Prostate gland (tissue), 2 donors: ENCODE results near the gene ZNF576. TPM values are rescaled to one million over a fixed set of nuclear protein-coding genes. Genes with fewer than 3 reads are reported as not detected.
"Not testable (repeated sequence)": the region's sequence is repeated elsewhere in the genome, so short reads cannot be mapped to it uniquely, and the experiment has no call there.

Experiments used
- DNase-seq: peaks from one replicate; pipeline ENCODE4 v3.0.0-alpha.2; 2019; ENCODE audit warnings: low spot score
- H3K27ac ChIP-seq, 2 donors: fragments of 200-600 bp; sonication (generic); 2 replicates each; pipeline ENCODE4 v1.5.1; 2017 to 2019
- H3K27me3 ChIP-seq: fragments of 200-600 bp; sonication (generic); replicated peaks from 2 replicates; pipeline ENCODE4 v1.5.1; 2019; ENCODE audit not compliant: insufficient read depth
- H3K36me3 ChIP-seq, 2 donors: fragments of 200-600 bp; sonication (generic); 1 replicate in 1 of 2; 2 replicates in 1 of 2; pipeline versions ENCODE4 v1.5.1 to v1.8.1; 2017 to 2019
- H3K4me1 ChIP-seq: fragments of 200-600 bp; sonication (generic); replicated peaks from 2 replicates; pipeline ENCODE4 v1.5.1; 2019
- H3K4me3 ChIP-seq, 2 donors: fragments of 200-600 bp; sonication (generic); 2 replicates each; pipeline ENCODE4 v1.5.1; 2017 to 2019
- H3K9me3 ChIP-seq: fragments of 200-600 bp; sonication (generic); 2 replicates; pipeline ENCODE4 v1.5.1; 2017
- CTCF ChIP-seq, 4 experiments: fragments of 200-600 bp in 2 of 4; fragments of 450-650 bp in 2 of 4; sonication (generic) in 2 of 4; IDR thresholded peaks; 1 replicate in 3 of 4; 2 replicates in 1 of 4; pipeline ENCODE4 v1.5.1; 2016 to 2019; ENCODE audit warnings: antibody characterized with exemption in 4 of 4, mild to moderate bottlenecking in 2 of 4, moderate library complexity in 2 of 4
- POLR2A ChIP-seq: fragments of 450-650 bp; IDR thresholded peaks from one replicate; pipeline ENCODE4 v1.6.1; 2016; ENCODE audit warnings: antibody characterized with exemption, mild to moderate bottlenecking
- POLR2AphosphoS5 ChIP-seq: sonication (generic); formaldehyde crosslinking; IDR thresholded peaks from one replicate; pipeline ENCODE4 v1.6.1; 2017; ENCODE audit warnings: antibody characterized with exemption
- WGBS: methylation state at CpG from one replicate; pipeline ENCODE4 v1.1.5; 2018; 5-methylcytosine and 5-hydroxymethylcytosine counted together
- intact Hi-C: fragments of 100-400 bp; cut with DNase I; formaldehyde crosslinking; loops from one replicate; pipeline ENCODE4 v1.14.2; 2022
- total RNA-seq, 2 donors: library from RNA; depleted of rRNA; stranded (reverse); fragments of >200 nt; gene quantifications; one replicate each; pipeline ENCODE4 v1.1.0, GENCODE V29; 2016

Gene ZNF576
- total RNA-seq, 2 donors from 2014 or later = 25.1 to 30.6 TPM

DNA sequence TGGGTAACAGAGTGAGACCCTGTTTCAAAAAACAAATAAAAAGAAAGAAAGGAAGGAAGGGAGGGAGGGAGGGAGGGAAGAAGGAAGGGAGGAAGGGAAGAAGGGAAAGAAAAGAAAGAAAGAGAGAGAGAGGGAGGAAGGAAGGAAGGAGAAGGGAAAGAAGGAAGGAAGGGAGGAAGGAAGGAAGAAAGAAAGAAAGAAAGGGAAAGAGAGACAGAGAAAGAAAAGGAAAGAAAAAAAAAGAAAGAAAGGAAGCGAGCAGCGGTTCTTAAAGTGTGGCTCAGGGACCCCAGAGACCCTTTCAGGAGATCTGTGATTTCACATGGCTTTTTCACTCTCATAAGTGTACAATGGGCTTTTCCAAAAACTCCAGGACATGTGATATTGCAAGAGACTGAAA lies 53.1 kb downstream of the ZNF576 start:
- TF ChIP-seq POLR2A = no peak
- TF ChIP-seq POLR2AphosphoS5 = no peak
- no peak for TF ChIP-seq CTCF (IDR thresholded peaks at IDR 0.05)
- H3K36me3 ChIP-seq = no peaks in the 10 kb centered on the region
- intact Hi-C loops = no loop called here
- 89% methylated on average over 2 of the region's 2 CpGs for WGBS
- no peaks in the 10 kb centered on the region for H3K9me3 ChIP-seq
- no peaks in the 10 kb centered on the region for H3K27me3 ChIP-seq
- no peak overlapping the region for H3K27ac ChIP-seq
- no peak for DNase-seq
- H3K4me1 ChIP-seq = no peaks in the 10 kb centered on the region
- no peak overlapping the region for H3K4me3 ChIP-seq

DNA sequence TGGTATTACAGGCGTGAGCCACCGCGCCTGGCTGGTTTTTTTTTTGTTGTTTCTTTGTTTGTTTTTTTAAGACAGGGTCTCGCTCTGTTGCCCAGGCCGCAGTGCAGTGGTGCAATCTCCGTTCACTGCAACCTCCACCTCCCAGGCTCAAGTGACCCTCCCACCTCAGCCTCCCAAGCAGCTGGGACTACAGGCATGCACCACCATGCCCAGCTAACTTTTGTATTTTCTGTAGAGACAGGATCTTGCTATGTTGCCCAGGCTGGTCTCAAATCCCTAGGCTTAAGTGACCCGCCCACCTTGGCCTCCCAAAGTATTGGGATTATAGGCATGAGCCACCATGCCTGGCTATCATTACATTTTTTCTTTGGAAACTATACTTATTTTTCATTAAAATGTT lies 53.9 kb downstream of the ZNF576 start:
- H3K27ac ChIP-seq, H3K4me1 ChIP-seq, H3K36me3 ChIP-seq, H3K9me3 ChIP-seq, DNase-seq, H3K27me3 ChIP-seq, H3K4me3 ChIP-seq: not testable (repeated sequence)
- WGBS = 91% methylated on average over 7 of the region's 7 CpGs
- intact Hi-C loops = loop anchor here (5.0 to 10.0 kb wide), 2 partner anchors 113 to 205 kb away; no protein-coding TSS in a partner anchor

Other genes starting within 250 kb of the ZNF576 start
- 100 to 1,000 TPM in 1 of 2 donors, 10 to 100 TPM in 1; 77.6 to 248 TPM for gene CD177, start 242.9 kb upstream of the ZNF576 start, total RNA-seq
- 10 to 100 TPM in 1 of 2 donors, not detected in 1; 26.0 TPM for gene TEX101, start 181.7 kb upstream of the ZNF576 start, total RNA-seq
- 10 to 100 TPM in 1 of 2 donors, 1 to 10 TPM in 1; 9.8 to 27.6 TPM for gene LYPD3, start 131.0 kb upstream of the ZNF576 start, total RNA-seq
- gene PHLDB3, start 91.8 kb upstream of the ZNF576 start, total RNA-seq = 10 to 100 TPM; 43.5 to 54.5 TPM
- gene ETHE1, start 69.4 kb upstream of the ZNF576 start, total RNA-seq = 100 to 1,000 TPM in 1 of 2 donors, 10 to 100 TPM in 1; 32.8 to 122 TPM
- 1 to 10 TPM in 1 of 2 donors, not detected in 1; 2.0 TPM for gene ZNF575, start 63.4 kb upstream of the ZNF576 start, total RNA-seq
- 10 to 100 TPM; 25.8 to 52.5 TPM for gene XRCC1, start 21.1 kb upstream of the ZNF576 start, total RNA-seq
- gene PINLYP, start 20.8 kb upstream of the ZNF576 start, total RNA-seq = 1 to 10 TPM; 4.8 to 7.8 TPM
- 10 to 100 TPM; 28.3 to 30.4 TPM for gene IRGQ, start 461 bp upstream of the ZNF576 start, total RNA-seq
- under 1 TPM; 0.28 to 0.59 TPM for gene SRRM5, start 15.5 kb downstream of the ZNF576 start, total RNA-seq
- gene ZNF428, start 23.0 kb downstream of the ZNF576 start, total RNA-seq = 100 to 1,000 TPM in 1 of 2 donors, 10 to 100 TPM in 1; 51.7 to 108 TPM
- 10 to 100 TPM; 21.1 to 49.4 TPM for gene CADM4, start 43.3 kb downstream of the ZNF576 start, total RNA-seq
- 10 to 100 TPM in 1 of 2 donors, 1 to 10 TPM in 1; 6.9 to 40.9 TPM for gene PLAUR, start 73.6 kb downstream of the ZNF576 start, total RNA-seq
- 10 to 100 TPM in 1 of 2 donors, not detected in 1; 15.7 TPM for gene IRGC, start 119.5 kb downstream of the ZNF576 start, total RNA-seq
- 10 to 100 TPM; 22.9 to 45.1 TPM for gene SMG9, start 158.4 kb downstream of the ZNF576 start, total RNA-seq
- 10 to 100 TPM; 65.1 to 86.1 TPM for gene KCNN4, start 184.4 kb downstream of the ZNF576 start, total RNA-seq
- 1 to 10 TPM; 2.7 to 6.2 TPM for gene LYPD5, start 205.9 kb downstream of the ZNF576 start, total RNA-seq
- 1 to 10 TPM; 5.8 to 8.9 TPM for gene ZNF283, start 230.7 kb downstream of the ZNF576 start, total RNA-seq